ENCODE measurements around the gene HTR3B.

DNA sequence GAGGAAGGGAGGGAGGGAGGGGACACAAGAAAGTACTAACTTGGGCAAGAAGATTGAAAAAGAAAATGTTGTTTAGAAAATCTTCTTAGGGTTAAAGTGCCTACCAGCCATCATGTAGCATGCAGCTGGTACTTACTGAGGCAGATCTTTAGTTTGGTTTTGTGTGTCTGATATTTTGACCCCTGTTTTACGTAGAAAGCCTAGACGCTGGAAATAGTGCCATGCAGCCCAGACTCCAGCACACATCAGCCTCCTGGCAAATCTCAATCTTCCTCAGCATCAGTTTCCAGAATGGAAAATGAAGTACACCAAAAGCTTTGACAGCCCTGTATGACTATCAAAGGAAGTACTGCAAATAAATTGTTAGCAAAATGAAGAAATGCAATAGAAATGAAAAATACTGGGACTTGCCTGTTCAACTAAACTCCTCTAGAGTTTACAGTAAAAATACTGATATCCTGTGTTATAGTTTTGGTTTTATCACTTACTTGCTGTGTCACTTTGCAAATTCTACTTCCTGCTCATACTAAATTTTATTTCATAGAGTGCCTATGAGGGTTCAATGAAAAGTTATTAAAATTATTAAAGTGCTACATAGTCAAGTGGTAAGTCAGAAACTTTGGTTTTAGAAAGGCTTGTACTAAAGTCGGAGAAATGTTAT lies 36.6 kb upstream of the HTR3B start:
- TF ChIP-seq, protein P1, sequence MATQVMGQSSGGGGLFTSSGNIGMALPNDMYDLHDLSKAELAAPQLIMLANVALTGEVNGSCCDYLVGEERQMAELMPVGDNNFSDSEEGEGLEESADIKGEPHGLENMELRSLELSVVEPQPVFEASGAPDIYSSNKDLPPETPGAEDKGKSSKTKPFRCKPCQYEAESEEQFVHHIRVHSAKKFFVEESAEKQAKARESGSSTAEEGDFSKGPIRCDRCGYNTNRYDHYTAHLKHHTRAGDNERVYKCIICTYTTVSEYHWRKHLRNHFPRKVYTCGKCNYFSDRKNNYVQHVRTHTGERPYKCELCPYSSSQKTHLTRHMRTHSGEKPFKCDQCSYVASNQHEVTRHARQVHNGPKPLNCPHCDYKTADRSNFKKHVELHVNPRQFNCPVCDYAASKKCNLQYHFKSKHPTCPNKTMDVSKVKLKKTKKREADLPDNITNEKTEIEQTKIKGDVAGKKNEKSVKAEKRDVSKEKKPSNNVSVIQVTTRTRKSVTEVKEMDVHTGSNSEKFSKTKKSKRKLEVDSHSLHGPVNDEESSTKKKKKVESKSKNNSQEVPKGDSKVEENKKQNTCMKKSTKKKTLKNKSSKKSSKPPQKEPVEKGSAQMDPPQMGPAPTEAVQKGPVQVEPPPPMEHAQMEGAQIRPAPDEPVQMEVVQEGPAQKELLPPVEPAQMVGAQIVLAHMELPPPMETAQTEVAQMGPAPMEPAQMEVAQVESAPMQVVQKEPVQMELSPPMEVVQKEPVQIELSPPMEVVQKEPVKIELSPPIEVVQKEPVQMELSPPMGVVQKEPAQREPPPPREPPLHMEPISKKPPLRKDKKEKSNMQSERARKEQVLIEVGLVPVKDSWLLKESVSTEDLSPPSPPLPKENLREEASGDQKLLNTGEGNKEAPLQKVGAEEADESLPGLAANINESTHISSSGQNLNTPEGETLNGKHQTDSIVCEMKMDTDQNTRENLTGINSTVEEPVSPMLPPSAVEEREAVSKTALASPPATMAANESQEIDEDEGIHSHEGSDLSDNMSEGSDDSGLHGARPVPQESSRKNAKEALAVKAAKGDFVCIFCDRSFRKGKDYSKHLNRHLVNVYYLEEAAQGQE (IDR thresholded peaks at IDR 0.05; ENCODE audit: insufficient read depth in 1 of 2, low read depth in 2 of 2, low read length in 2 of 2): no peak
- TF ChIP-seq POLR2AphosphoS5 (IDR thresholded peaks at IDR 0.05; ENCODE audit: low read depth, low read length) (no peak), TAF1 (IDR thresholded peaks at IDR 0.05; ENCODE audit: borderline replicate concordance, insufficient read depth, low read length) (no peak)
